K562 (cell line): ENCODE results near the gene OR56B1. TPM values are rescaled to one million over a fixed set of nuclear protein-coding genes. Genes with fewer than 3 reads are reported as not detected.

ENCODE experiments used
- ATAC-seq: fragments of 200-7000 bp; cut with Tn5 transposase; 3 replicates; pipeline ENCODE4 v1.9.1; 2020; ENCODE audit warnings: moderate library complexity
- Bru-seq: library from RNA; stranded (reverse); fragments of 400-500 nt; gene quantifications from one replicate; lab custom pipeline; 2021; lab: Mats Ljungman, UMichigan
- BruChase-seq, 2 experiments: library from RNA; stranded (reverse); fragments of 400-500 nt; gene quantifications; one replicate each; lab custom pipeline; 2021; lab: Mats Ljungman, UMichigan
- BruUV-seq: library from RNA; stranded (reverse); fragments of 400-500 nt; replicated peaks from 2 replicates; lab custom pipeline; 2021; lab: Mats Ljungman, UMichigan
- CTCF ChIA-PET: fragments of 300-600 bp; formaldehyde crosslinking; extraction: SDS; loops from one replicate; lab custom pipeline; 2021; ENCODE audit warnings: low intra/inter-chr PET ratio; lab: Yijun Ruan, JAX
- POLR2A ChIA-PET: fragments of 300-600, 350-650 bp; sonication (Branson Sonifier 250); formaldehyde crosslinking; extraction: SDS; loops from one replicate; lab custom pipeline; 2021; ENCODE audit warnings: antibody characterized with exemption, inconsistent platforms; lab: Yijun Ruan, JAX
- DNase-seq, 4 experiments: peaks; one replicate each; pipeline versions ENCODE4 v3.0.0 to v3.0.0-alpha.2; 2011 to 2018; ENCODE audit warnings: low spot score in 3 of 4, mixed read lengths in 3 of 4; ENCODE audit errors: extremely low read depth in 1 of 4
- FAIRE-seq: peaks from 2 replicates; lab custom pipeline; 2011; peaks lifted over from hg19 to GRCh38; lab: Jason Lieb, UNC
- H2AFZ ChIP-seq: 2 replicates; pipeline ENCODE4 v1.6.0; 2011; ENCODE audit warnings: low read depth, low read length, control low read depth, inconsistent platforms
- H3K27ac ChIP-seq: fragments of 200-600 bp; 3 replicates; pipeline ENCODE4 v1.8.0; 2011; ENCODE audit warnings: low read depth, mild to moderate bottlenecking, control low read depth, inconsistent platforms, low read length, moderate library complexity, mixed read lengths; ENCODE audit errors: extremely low read depth
- H3K27me3 ChIP-seq, 2 experiments: fragments of 300-600 bp in 1 of 2; 2 replicates in 1 of 2; 3 replicates in 1 of 2; pipeline versions ENCODE4 v1.6.0 to v1.8.0; 2011; ENCODE audit warnings: inconsistent platforms in 2 of 2, low read length in 2 of 2, mild to moderate bottlenecking in 1 of 2, mixed read lengths in 1 of 2, moderate library complexity in 1 of 2; ENCODE audit not compliant: control insufficient read depth in 2 of 2, insufficient read depth in 2 of 2
- H3K36me3 ChIP-seq: fragments of 300-600 bp; 3 replicates; pipeline ENCODE4 v1.8.0; 2011; ENCODE audit warnings: mild to moderate bottlenecking, low read length, inconsistent platforms; ENCODE audit not compliant: control insufficient read depth, insufficient read depth
- H3K4me1 ChIP-seq, 2 experiments: fragments of 200-600 bp in 1 of 2; replicated peaks in 1 of 2; 2 replicates in 1 of 2; 3 replicates in 1 of 2; pipeline versions ENCODE4 v1.5.1 to v1.8.0; 2011; ENCODE audit warnings: inconsistent platforms in 2 of 2, low read length in 2 of 2, mild to moderate bottlenecking in 1 of 2, mixed read lengths in 1 of 2, moderate library complexity in 1 of 2; ENCODE audit not compliant: control insufficient read depth in 2 of 2, insufficient read depth in 2 of 2
- H3K4me2 ChIP-seq: 2 replicates; pipeline ENCODE4 v1.6.1; 2011; ENCODE audit warnings: low read length, control low read depth, inconsistent platforms, mixed read lengths; ENCODE audit not compliant: insufficient read depth
- H3K4me3 ChIP-seq: fragments of 200-600 bp; sonication (generic), shearing (Covaris generic); 2 replicates; pipeline ENCODE4 v1.5.1; 2016; ENCODE audit warnings: control low read depth, inconsistent platforms
- H3K79me2 ChIP-seq: fragments of 200-600 bp; 3 replicates; pipeline ENCODE4 v1.8.0; 2011; ENCODE audit warnings: low read length, inconsistent platforms; ENCODE audit not compliant: control insufficient read depth, insufficient read depth
- H3K9ac ChIP-seq, 2 experiments: 2 replicates each; pipeline versions ENCODE4 v1.6.0 to v1.6.1; 2011; ENCODE audit warnings: low read depth in 2 of 2, low read length in 2 of 2, control low read depth in 1 of 2, inconsistent platforms in 1 of 2, mild to moderate bottlenecking in 1 of 2, mixed read lengths in 1 of 2; ENCODE audit not compliant: insufficient read depth in 1 of 2
- H3K9me1 ChIP-seq: one replicate; pipeline ENCODE4 v1.6.0; 2011; ENCODE audit warnings: inconsistent platforms, mild to moderate bottlenecking, low read length, moderate library complexity; ENCODE audit not compliant: control insufficient read depth, insufficient read depth
- H3K9me3 ChIP-seq: replicated peaks from 2 replicates; pipeline ENCODE4 v1.5.1; 2011; ENCODE audit warnings: low read depth, low read length, inconsistent platforms; ENCODE audit not compliant: control insufficient read depth, insufficient read depth
- H4K20me1 ChIP-seq: replicated peaks from 2 replicates; pipeline ENCODE4 v1.6.1; 2011; ENCODE audit warnings: low read length, inconsistent platforms, mixed read lengths; ENCODE audit not compliant: control insufficient read depth, insufficient read depth
- ATF4 ChIP-seq: fragments of 450-650 bp; formaldehyde crosslinking; IDR thresholded peaks from 2 replicates; pipeline ENCODE4 v1.4.0; 2022; ENCODE audit warnings: mild to moderate bottlenecking, moderate library complexity
- CC2D1A ChIP-seq: fragments of 450-650 bp; IDR thresholded peaks from 2 replicates; pipeline ENCODE4 v1.6.1; 2017; ENCODE audit warnings: mild to moderate bottlenecking
- CEBPG ChIP-seq, 3 experiments: fragments of 200-800 bp in 1 of 3; sonication (Bioruptor generic) in 1 of 3; sonication (generic) in 1 of 3; formaldehyde crosslinking in 1 of 3; IDR thresholded peaks in 2 of 3; conservative IDR thresholded peaks in 1 of 3; 2 replicates each; pipeline versions ENCODE4 v1.6.1 to v1.8.0; 2016 to 2022; ENCODE audit warnings: missing compliant biosample characterization in 2 of 3, missing genetic modification characterization in 2 of 3, mild to moderate bottlenecking in 1 of 3, missing genetic modification reagents in 1 of 3
- FOXK1 ChIP-seq: sonication (generic); formaldehyde crosslinking; IDR thresholded peaks from 2 replicates; pipeline ENCODE4 v1.8.0; 2022; ENCODE audit warnings: missing genetic modification reagents, mild to moderate bottlenecking, borderline replicate concordance
- IRF1 ChIP-seq: sonication (generic); formaldehyde crosslinking; IDR thresholded peaks from 2 replicates; pipeline ENCODE4 v1.8.0; 2022; ENCODE audit warnings: missing genetic modification reagents, mild to moderate bottlenecking, borderline replicate concordance
- MCM3 ChIP-seq: fragments of 450-650 bp; IDR thresholded peaks from 2 replicates; pipeline ENCODE4 v1.6.1; 2016
- PHF20 ChIP-seq: fragments of 450-650 bp; IDR thresholded peaks from 2 replicates; pipeline ENCODE4 v1.6.1; 2018; ENCODE audit not compliant: partially characterized antibody
- POLR2B ChIP-seq: fragments of 450-650 bp; IDR thresholded peaks from 2 replicates; pipeline ENCODE4 v1.6.1; 2018; ENCODE audit warnings: low read depth; ENCODE audit not compliant: partially characterized antibody
- PPARD ChIP-seq: fragments of 250-450 bp; sonication (Bioruptor Pico); IDR thresholded peaks from 2 replicates; pipeline ENCODE4 v1.8.0; 2022; ENCODE audit warnings: inconsistent platforms, mild to moderate bottlenecking, moderate library complexity
- RNF2 ChIP-seq: sonication (generic); IDR thresholded peaks from 2 replicates; pipeline ENCODE4 v1.6.1; 2016
- SAFB ChIP-seq: fragments of 200-400 bp; formaldehyde crosslinking; IDR thresholded peaks from 2 replicates; pipeline ENCODE4 v1.6.1; 2017; ENCODE audit warnings: low read depth, low read length, borderline replicate concordance
- TAF1 ChIP-seq: IDR thresholded peaks from 2 replicates; pipeline ENCODE4 v1.6.1; 2011; ENCODE audit warnings: mild to moderate bottlenecking, low read length, moderate library complexity; ENCODE audit not compliant: insufficient read depth, control insufficient read depth, severe bottlenecking; ENCODE audit errors: extremely low read depth
- TAF7 ChIP-seq: fragments of 450-650 bp; IDR thresholded peaks from 2 replicates; pipeline ENCODE4 v1.6.1; 2016; ENCODE audit warnings: missing genetic modification characterization, missing compliant biosample characterization
- TBL1XR1 ChIP-seq, 2 experiments: IDR thresholded peaks; 2 replicates each; pipeline ENCODE4 v1.6.1; 2012; ENCODE audit warnings: improper control_type of control experiment in 2 of 2, low read length in 2 of 2, mild to moderate bottlenecking in 1 of 2
- XRCC4 ChIP-seq: IDR thresholded peaks from one replicate; pipeline ENCODE4 v1.6.1; 2011; ENCODE audit not compliant: insufficient read depth, insufficient read length; ENCODE audit errors: extremely low read depth
- WGBS: fragments of 100-300 bp; shearing (Covaris generic); methylation state at CpG from one replicate; pipeline ENCODE4 v1.1.6; 2016; ENCODE audit warnings: low coverage, mixed read lengths; ENCODE audit not compliant: insufficient coverage; ENCODE audit errors: missing lambda C conversion rate; 5-methylcytosine and 5-hydroxymethylcytosine counted together
- in situ Hi-C: fragments of 300-500 bp; cut with MboI; formaldehyde crosslinking; loops from 4 replicates; pipeline ENCODE4 v1.15.0; 2018; ENCODE audit warnings: inconsistent platforms, mixed read lengths
- intact Hi-C: fragments of 100-400 bp; cut with micrococcal nuclease; formaldehyde crosslinking; loops from 2 replicates; pipeline ENCODE4 v1.14.2; 2022
- long read RNA-seq, 3 experiments: library from polyadenylated mRNA in 2 of 3; library from RNA in 1 of 3; unstranded in 2 of 3; stranded (forward) in 1 of 3; transcript quantifications; one replicate each; pipeline ENCODE4 v2.0.0, GENCODE V29; 2019 to 2022
- polyA minus RNA-seq, 3 experiments: library from RNA; depleted of rRNA, polyadenylated mRNA; stranded (reverse); fragments of >200 nt; gene quantifications; 2 replicates each; pipeline ENCODE4 v1.2.3, GENCODE V29; 2011
- polyA plus RNA-seq, 8 experiments: library from polyadenylated mRNA; depleted of rRNA in 4 of 8; stranded (reverse) in 5 of 8; unstranded in 3 of 8; fragments of >200 nt; fragmentation: Nextera tagmentation in 2 of 8; fragmentation: Illumina TruSeq in 1 of 8; extraction: Ambion mirVana in 2 of 8; extraction: Trizol in 1 of 8; gene quantifications; 2 replicates each; pipeline versions ENCODE4 v1.2.1 to v1.2.3, GENCODE V29; 2011 to 2014; ENCODE audit warnings: inconsistent platforms in 1 of 8, missing spikeins in 1 of 8
- total RNA-seq, 7 experiments: library from RNA; depleted of rRNA in 6 of 7; stranded (reverse); fragments of >200 nt in 6 of 7; fragmentation: Illumina TruSeq in 2 of 7; extraction: Trizol in 2 of 7; gene quantifications; 2 replicates each; pipeline versions ENCODE4 v1.2.1 to v1.2.3, GENCODE V29; 2011 to 2021; ENCODE audit warnings: low replicate concordance in 1 of 7

OR56B1 gene
- not detected in 2 replicates for total RNA-seq (2011; cell fraction: chromatin; rRNA removed; ENCODE audit: low replicate concordance)
- total RNA-seq (2011; cell fraction: nucleolus; rRNA removed) = not detected in 2 replicates
- total RNA-seq (2011; cell fraction: nucleoplasm; rRNA removed) = not detected in 2 replicates
- total RNA-seq (2014; rRNA removed) = not detected in 2 replicates
- total RNA-seq (2014; rRNA removed; fragmentation: Illumina TruSeq; extraction: Trizol) = not detected in 2 replicates
- total RNA-seq (2015; rRNA removed; fragmentation: Illumina TruSeq; extraction: Trizol) = not detected in 2 replicates
- total RNA-seq (2021) = not detected in 2 replicates
- not detected in 2 replicates for polyA plus RNA-seq (2011; rRNA removed)
- polyA plus RNA-seq (2011; cell fraction: cytosol; rRNA removed) = not detected in 2 replicates
- not detected in 2 replicates for polyA plus RNA-seq (2011; cell fraction: nucleus; rRNA removed)
- not detected in 2 replicates for polyA plus RNA-seq (2012)
- polyA plus RNA-seq (2014; fragmentation: Illumina TruSeq; extraction: Trizol) = not detected in 2 replicates
- not detected for polyA plus RNA-seq (2014; fragmentation: Nextera tagmentation; extraction: Ambion mirVana)
- polyA plus RNA-seq (2014; rRNA removed) = not detected in 2 replicates
- polyA minus RNA-seq (2011; rRNA and poly(A)+ RNA removed) = not detected in 2 replicates
- not detected in 2 replicates for polyA minus RNA-seq (2011; cell fraction: cytosol; rRNA and poly(A)+ RNA removed)
- polyA minus RNA-seq (2011; cell fraction: nucleus; rRNA and poly(A)+ RNA removed) = not detected in 2 replicates
- Bru-seq, nascent RNA = not detected
- not detected for BruChase-seq, experiment 1, labeled RNA remaining after a 2-hour chase
- BruChase-seq, experiment 2, labeled RNA remaining after a 6-hour chase = not detected
- long read RNA-seq, experiment 1 = 0 reads
- long read RNA-seq, experiment 2 = 0 reads
- long read RNA-seq, experiment 3 = 0 reads

DNA sequence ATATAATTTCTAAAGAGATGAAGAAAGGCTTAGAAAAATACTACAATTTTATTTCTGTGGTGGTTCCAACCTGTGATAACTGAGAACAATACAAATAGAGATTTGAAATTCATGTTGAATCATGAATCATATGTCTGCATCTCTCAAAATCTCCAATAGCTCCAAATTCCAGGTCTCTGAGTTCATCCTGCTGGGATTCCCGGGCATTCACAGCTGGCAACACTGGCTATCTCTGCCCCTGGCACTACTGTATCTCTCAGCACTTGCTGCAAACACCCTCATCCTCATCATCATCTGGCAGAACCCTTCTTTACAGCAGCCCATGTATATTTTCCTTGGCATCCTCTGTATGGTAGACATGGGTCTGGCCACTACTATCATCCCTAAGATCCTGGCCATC is at the start of gene OR56B1:
OR56B1 (plus strand) TSS at position 53 of the 400 bp plus-strand sequence; CDS start at position 122, 69 bp downstream.
- Histone ChIP-seq H3K27me3 (peaks cover 0 to 2% of the 10 kb centered on the region in 2 experiments; a peak in 3 of 5 replicates), H3K4me1 (no peaks in the 10 kb centered on the region), H3K9ac (no peak within 1 kb of the TSS), H3K9me3 (peaks cover 2% of the 10 kb centered on the region; the same call in 1 of the 2 replicates), H3K79me2 (no peaks in the 10 kb centered on the region), H3K36me3 (no peaks in the 10 kb centered on the region), H2AFZ (no peak within 1 kb of the TSS), H3K4me2 (no peak within 1 kb of the TSS), H3K4me3 (no peak within 1 kb of the TSS), H3K27ac (no peak within 1 kb of the TSS), H4K20me1 (no peaks in the 10 kb centered on the region), H3K9me1 (no peaks in the 10 kb centered on the region)
- FAIRE-seq (no peak), ATAC-seq (no peak), DNase-seq (no peak)
- in situ Hi-C loops = no loop called here
- intact Hi-C loops = no loop called here
- TF ChIP-seq SAFB (no peak), MCM3 (no peak), POLR2B (no peak), TAF7 (tag) (no peak), CC2D1A (no peak), RNF2 (no peak), PHF20 (no peak), XRCC4 (no peak), IRF1 (CRISPR knock-in tag) (no peak), CEBPG (CRISPR knock-in tag; IDR thresholded peaks at IDR 0.05) (no peak), CEBPG (tag; conservative IDR thresholded peaks at IDR 0.05 in 1 of 2, IDR thresholded peaks at IDR 0.05 in 1 of 2) (no peak), TBL1XR1 (IDR thresholded peaks at IDR 0.05; ENCODE audit: low read length in 2 of 2) (no peak), ATF4 (no peak), TAF1 (no peak), FOXK1 (CRISPR knock-in tag) (no peak), PPARD (CRISPR knock-in tag) (no peak)
- WGBS = 0% methylated on average over 1 of the region's 1 CpG
- ChIA-PET CTCF (no interaction called here), POLR2A (interaction anchor here (0.6 to 1.2 kb wide), 2 partner anchors 24 to 139 kb away, joined by 3 read pairs; no protein-coding TSS in a partner anchor)
- BruUV-seq = no TSS peak
